Activated naive CD4-positive, alpha-beta T cell treated with anti-CD3 and anti-CD28 coated beads, Interleukin-2, amount 50 U/mL, for 72 hours (primary cell): Measurements from ENCODE around the gene S100A12. TPM values are rescaled to one million over a fixed set of nuclear protein-coding genes. Genes with fewer than 3 reads are reported as not detected.
A peak's percentile ranks its signal among the peaks of the same experiment; 100 is the strongest.
"Not testable (repeated sequence)": the region's sequence is repeated elsewhere in the genome, so short reads cannot be mapped to it uniquely, and the experiment has no call there.

Experiments used
- ATAC-seq, 2 donors: fragments of 150-1000 bp; cut with Tn5 transposase; 2 replicates each; pipeline ENCODE4 v1.10.0; 2021; ENCODE audit warnings: mild to moderate bottlenecking in 2 of 2, moderate library complexity in 2 of 2
- DNase-seq, 2 donors: peaks; one replicate each; pipeline ENCODE4 v3.0.0; 2021 to 2022; ENCODE audit warnings: low spot score in 2 of 2
- H3K27ac Mint-ChIP-seq, 2 donors: one replicate each; pipeline ENCODE4 v1.8.0; 2022; ENCODE audit warnings: mild to moderate bottlenecking in 2 of 2, mixed read lengths in 2 of 2
- H3K36me3 Mint-ChIP-seq, 2 donors: one replicate each; pipeline ENCODE4 v1.8.0; 2022; ENCODE audit warnings: mixed read lengths in 2 of 2
- H3K9me3 Mint-ChIP-seq, 2 donors: one replicate each; pipeline ENCODE4 v1.8.0; 2022; ENCODE audit warnings: mixed read lengths in 2 of 2
- total RNA-seq, 2 donors: library from RNA; stranded (reverse); gene quantifications; one replicate each; pipeline ENCODE4 v1.2.3, GENCODE V29; 2022

The S100A12 gene
- total RNA-seq, 2 donors from 2014 or later: not detected

GRCh38 chr1:153349363-153350320 is 25.8 kb downstream of the S100A12 start:
- H3K36me3 Mint-ChIP-seq: no peaks in the 10 kb centered on the region
- no peaks in the 10 kb centered on the region for H3K9me3 Mint-ChIP-seq
- no peak for DNase-seq
- ATAC-seq: no peak
- H3K27ac Mint-ChIP-seq: no peak overlapping the region

GRCh38 chr1:153348511-153349362 is 26.7 kb downstream of the S100A12 start, which contains the start of gene PGLYRP4:
Gene PGLYRP4, minus strand, starts transcription at chr1:153348841. Its CDS starts 909 bp downstream, at chr1:153347932.
- Mint-ChIP-seq H3K27ac (no peak within 1 kb of the TSS), H3K9me3 (no peaks in the 10 kb centered on the region), H3K36me3 (no peaks in the 10 kb centered on the region)
- no peak for DNase-seq
- ATAC-seq: no peak

DNA sequence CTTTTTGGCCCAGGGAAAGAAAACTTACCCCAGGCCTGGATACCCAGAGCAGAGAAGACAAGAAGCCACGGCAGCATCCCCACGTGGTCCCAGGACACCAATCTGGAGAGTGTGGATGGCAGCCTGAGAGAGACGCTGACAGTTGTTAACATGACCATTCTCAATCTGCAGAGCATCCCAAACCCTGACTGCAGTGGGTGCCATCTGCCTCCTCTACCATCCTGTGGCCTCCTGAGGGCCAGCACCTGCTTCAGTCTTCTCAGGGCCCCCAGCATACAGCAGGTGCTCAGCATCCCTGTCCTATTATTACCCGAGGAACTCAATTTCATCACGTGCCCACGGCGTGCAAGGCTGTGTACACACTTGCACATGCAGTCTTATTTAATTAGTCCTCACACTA is 27.6 kb downstream of the S100A12 start:
- no peak overlapping the region for H3K27ac Mint-ChIP-seq
- ATAC-seq: no peak
- DNase-seq: no peak
- no peaks in the 10 kb centered on the region for H3K36me3 Mint-ChIP-seq
- H3K9me3 Mint-ChIP-seq: no peaks in the 10 kb centered on the region

- H3K27ac Mint-ChIP-seq, H3K9me3 Mint-ChIP-seq, ATAC-seq, H3K36me3 Mint-ChIP-seq, DNase-seq: not testable (repeated sequence)
These were observed 28.4 kb downstream of the S100A12 start for GRCh38 chr1:153347049-153347448.

GRCh38 chr1:153346077-153346723 is 29.2 kb downstream of the S100A12 start:
- Mint-ChIP-seq H3K9me3 (no peaks in the 10 kb centered on the region), H3K27ac (peak overlapping the region; percentile 44 to 45), H3K36me3 (no peaks in the 10 kb centered on the region)
- DNase-seq (no peak), ATAC-seq (peak; percentile 26 to 31)

DNA sequence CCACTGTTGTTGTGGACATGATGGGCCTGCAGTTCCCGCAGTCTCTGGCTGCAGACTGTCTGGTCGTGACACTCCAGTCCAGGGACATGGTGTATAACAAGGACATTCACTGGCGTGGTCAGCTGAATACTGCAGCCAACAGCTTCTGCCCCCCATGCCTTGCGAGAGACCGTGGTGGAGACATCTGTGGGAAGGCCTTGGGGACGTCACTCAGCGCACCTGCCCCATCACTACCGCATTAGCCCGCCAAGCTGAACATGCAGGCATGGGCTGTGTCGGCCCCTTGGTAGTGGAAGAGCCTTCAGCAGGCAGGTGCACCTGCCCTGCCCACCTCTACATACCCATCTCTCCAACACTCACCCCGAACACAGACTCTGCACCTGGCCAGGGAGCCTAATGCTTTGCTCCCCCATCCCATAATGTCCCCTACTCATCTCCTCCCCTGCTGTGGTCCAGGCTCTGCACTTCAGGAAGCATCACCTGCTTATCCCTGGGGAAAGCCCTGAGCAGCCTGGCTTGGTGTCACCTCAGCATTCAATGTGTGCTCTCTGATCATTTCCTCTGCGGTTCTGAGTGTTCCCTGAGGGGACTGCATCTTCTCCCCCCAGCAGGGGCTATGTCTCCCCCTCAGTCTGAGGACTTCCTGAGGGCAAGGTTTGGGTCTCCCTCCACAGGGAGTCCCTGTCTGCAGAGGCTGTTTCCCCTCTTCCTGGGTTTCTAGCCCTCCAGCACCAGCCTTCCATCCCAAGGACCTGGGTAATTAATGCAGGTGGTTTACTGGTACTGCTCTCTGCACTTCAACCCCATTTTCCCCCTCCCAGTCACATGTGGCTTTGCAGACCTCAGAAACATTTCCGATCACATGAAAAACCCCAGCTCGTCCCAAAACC is 30.0 kb downstream of the S100A12 start:
- Mint-ChIP-seq H3K27ac (peak overlapping the region; percentile 44 to 45), H3K36me3 (no peaks in the 10 kb centered on the region), H3K9me3 (no peaks in the 10 kb centered on the region)
- ATAC-seq (peak; percentile 51 to 71), DNase-seq (no peak)

DNA sequence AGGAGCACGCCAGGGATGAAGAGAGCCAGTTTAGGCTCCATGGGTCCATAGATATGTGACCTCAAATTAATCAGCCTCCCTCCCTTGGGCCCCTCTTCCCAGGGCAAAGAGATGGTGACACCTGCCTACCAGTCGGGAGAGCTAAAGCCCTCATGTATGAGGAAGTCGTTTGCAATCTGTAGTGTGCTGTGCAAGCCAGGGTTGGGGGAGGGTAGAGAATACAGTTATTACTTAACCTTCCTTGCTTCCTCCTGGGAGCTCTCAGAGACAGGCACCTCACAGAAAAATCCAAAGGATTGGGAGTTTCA is 30.7 kb downstream of the S100A12 start:
- no peak overlapping the region for H3K27ac Mint-ChIP-seq
- no peaks in the 10 kb centered on the region for H3K36me3 Mint-ChIP-seq
- H3K9me3 Mint-ChIP-seq: no peaks in the 10 kb centered on the region
- DNase-seq: no peak
- ATAC-seq: no peak

DNA sequence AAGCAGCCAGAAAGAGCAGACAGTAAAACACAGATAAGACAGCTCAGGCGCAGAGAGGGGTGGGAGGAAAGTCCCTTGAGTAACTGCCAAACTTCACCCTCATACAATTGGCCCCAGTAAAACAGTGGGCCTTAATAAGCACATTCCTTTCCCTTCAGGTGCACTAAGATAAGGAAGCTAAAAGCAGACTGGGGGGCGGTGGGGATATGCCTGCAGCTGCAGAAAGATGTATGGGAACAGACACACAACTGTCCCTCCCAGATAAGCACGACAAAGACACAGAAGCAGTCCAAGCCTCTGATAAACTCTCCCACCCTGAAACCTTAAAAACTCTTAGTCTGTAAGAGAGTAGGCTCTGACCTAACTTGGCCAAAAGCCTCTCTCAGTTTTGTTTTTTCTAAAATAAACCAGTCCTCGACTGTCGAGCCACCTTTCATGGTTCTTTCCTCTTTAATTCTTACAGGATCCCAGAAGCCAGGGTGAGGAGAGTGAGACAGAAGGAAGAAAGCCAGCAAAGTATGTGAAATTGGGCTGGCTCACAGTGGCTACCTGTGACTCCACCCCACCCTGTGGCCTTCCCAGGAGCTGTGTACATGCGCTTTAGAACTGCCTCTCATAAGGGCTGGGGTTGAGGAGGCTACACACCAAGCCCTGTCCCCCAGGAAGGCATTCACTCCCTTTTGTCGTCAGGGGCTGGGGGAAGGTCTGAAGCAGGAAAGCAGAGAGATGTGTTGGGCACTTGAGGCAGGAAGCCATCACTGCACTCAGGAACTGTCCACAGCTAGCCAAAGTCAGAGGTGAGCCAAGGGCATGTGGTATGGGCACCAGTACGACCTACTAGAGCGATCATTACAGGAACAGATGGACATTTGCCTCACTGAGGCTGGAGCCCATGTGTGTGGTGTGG is 31.4 kb downstream of the S100A12 start:
- Mint-ChIP-seq H3K9me3 (no peaks in the 10 kb centered on the region), H3K27ac (peak overlapping the region; percentile 50 to 86), H3K36me3 (no peaks in the 10 kb centered on the region)
- DNase-seq (no peak), ATAC-seq (no peak)

- Mint-ChIP-seq H3K9me3 (peaks cover 0 to 7% of the 10 kb centered on the region in 2 donors), H3K27ac (peak overlapping the region; percentile 24 to 50), H3K36me3 (no peaks in the 10 kb centered on the region)
- DNase-seq: no peak
- no peak for ATAC-seq
These were observed 32.3 kb downstream of the S100A12 start for GRCh38 chr1:153343040-153343681.

- no peaks in the 10 kb centered on the region for H3K36me3 Mint-ChIP-seq
- DNase-seq (no peak), ATAC-seq (no peak)
- peak overlapping the region in 1 of 2 donors; percentile 17 for H3K27ac Mint-ChIP-seq
- peaks cover 0 to 8% of the 10 kb centered on the region in 2 donors for H3K9me3 Mint-ChIP-seq
These were observed 33.2 kb downstream of the S100A12 start for GRCh38 chr1:153342178-153342577.

GRCh38 chr1:153341431-153341934 is 33.9 kb downstream of the S100A12 start:
- H3K9me3 Mint-ChIP-seq: peaks cover 0 to 8% of the 10 kb centered on the region in 2 donors
- H3K27ac Mint-ChIP-seq: no peak overlapping the region
- no peak for DNase-seq
- no peak for ATAC-seq
- H3K36me3 Mint-ChIP-seq: no peaks in the 10 kb centered on the region

DNA sequence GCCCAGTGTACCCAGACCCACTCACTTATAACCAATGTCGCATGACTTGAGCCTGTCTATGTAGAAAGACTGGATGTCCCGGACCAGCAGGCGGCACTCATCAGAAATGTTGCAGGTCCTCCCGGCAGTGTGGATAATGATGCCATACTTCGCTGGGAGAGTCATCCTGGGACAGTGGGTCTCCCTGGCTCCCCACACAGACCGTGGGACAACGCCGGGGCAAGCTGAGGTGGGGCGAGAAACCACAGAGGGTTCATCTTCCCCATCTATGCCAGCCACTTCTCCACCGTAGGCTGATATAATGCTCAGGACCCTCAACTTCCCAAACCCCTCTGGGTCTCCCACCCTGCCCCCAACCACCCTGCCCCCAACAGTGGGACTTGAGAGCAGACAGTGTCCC is 35.1 kb downstream of the S100A12 start:
- H3K9me3 Mint-ChIP-seq: peaks cover 0 to 8% of the 10 kb centered on the region in 2 donors
- no peak overlapping the region for H3K27ac Mint-ChIP-seq

GRCh38 chr1:153339802-153340201 is 35.6 kb downstream of the S100A12 start:
- Mint-ChIP-seq H3K9me3 (peaks cover 0 to 8% of the 10 kb centered on the region in 2 donors), H3K36me3 (no peaks in the 10 kb centered on the region), H3K27ac (no peak overlapping the region)
- ATAC-seq (peak in 1 of 2 donors; percentile 45), DNase-seq (no peak)

More for the DNA sequence above, 35.1 kb downstream of the S100A12 start:
- H3K36me3 Mint-ChIP-seq: no peaks in the 10 kb centered on the region
- no peak for ATAC-seq
- no peak for DNase-seq
